ENCODE data around the gene FGF22. TPM values are rescaled to one million over a fixed set of nuclear protein-coding genes. Genes with fewer than 3 reads are reported as not detected.
A peak's percentile ranks its signal among the peaks of the same experiment; 100 is the strongest.

Gene FGF22
- total and polyA plus RNA-seq, 2 donors (not counting 1 experiment from before 2014, with no cell fraction given), result 0.34 to 2.9 TPM

DNA sequence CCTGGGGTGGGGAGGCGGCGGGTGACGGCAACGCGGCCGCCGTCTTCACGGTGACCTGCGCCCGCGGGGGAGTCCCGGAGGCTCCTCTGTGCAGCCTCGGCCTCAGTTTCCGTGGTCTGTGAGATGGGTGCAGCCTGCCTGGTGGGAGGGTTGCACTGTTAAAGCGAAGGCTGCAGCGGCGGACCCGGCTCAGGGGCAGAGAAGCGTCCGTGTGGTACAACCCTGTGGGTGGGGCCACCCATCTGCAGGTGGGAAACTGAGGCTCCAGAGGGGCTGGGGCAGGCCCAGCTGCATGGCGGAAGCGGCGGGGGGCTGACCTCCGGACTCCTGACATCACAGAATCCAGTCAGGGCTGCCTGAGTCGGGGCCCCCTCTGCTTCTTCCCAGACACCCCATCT lies 481 bp downstream of the FGF22 start:
- peak overlapping the region; percentile 60 for H2AFZ ChIP-seq (ENCODE audit: insufficient read depth, low read depth, low read length, poor library complexity, severe bottlenecking)
- intact Hi-C loops (cut with micrococcal nuclease), result no loop called here
- H3K27ac Mint-ChIP-seq, result peak overlapping the region; percentile 10
- peak overlapping the region; percentile 39 for H3K4me3 Mint-ChIP-seq
- 41% methylated on average over 24 of the region's 25 CpGs for WGBS (ENCODE audit: insufficient coverage)
- H3K4me2 ChIP-seq (replicated peaks; ENCODE audit: low read depth, low read length, poor library complexity, severe bottlenecking), result peak overlapping the region; percentile 79
- H3K27me3 Mint-ChIP-seq, result no peaks in the 10 kb centered on the region
- H3K79me2 ChIP-seq (ENCODE audit: control insufficient read depth, insufficient read depth, low read length), result no peaks in the 10 kb centered on the region
- peaks cover 0 to 2% (median 0%) of the 10 kb centered on the region in 4 experiments for H3K27me3 ChIP-seq (replicated peaks in 1 of 4; ENCODE audit: control extremely low read depth in 1 of 4, control insufficient read depth in 3 of 4, insufficient read depth in 4 of 4, low read length in 3 of 4)
- no peak overlapping the region for H3K27ac ChIP-seq (ENCODE audit: low read length in 2 of 2)
- H3K4me1 ChIP-seq (ENCODE audit: control insufficient read depth in 2 of 2, insufficient read depth in 2 of 2, low read length in 2 of 2), result peaks cover 12 to 39% of the 10 kb centered on the region in 2 donors
- H3K9ac ChIP-seq (ENCODE audit: low read length), result peak overlapping the region; percentile 53
- H3K9me3 Mint-ChIP-seq (ENCODE audit: insufficient read depth), result no peaks in the 10 kb centered on the region
- TF ChIP-seq CTCF (IDR thresholded peaks at IDR 0.05) (no peak), EZH2 (IDR thresholded peaks at IDR 0.05; ENCODE audit: borderline replicate concordance, insufficient read depth, low read depth, low read length, poor library complexity, severe bottlenecking) (no peak)
- ATAC-seq (ENCODE audit: low read depth) (no peak), DNase-seq (no peak)
- ChIA-PET CTCF (no interaction called here), POLR2A (no interaction called here)
- peaks cover 24% of the 10 kb centered on the region for H3K4me1 Mint-ChIP-seq
- peaks cover 0 to 7% of the 10 kb centered on the region in 2 experiments for H3K36me3 ChIP-seq (replicated peaks in 1 of 2; ENCODE audit: control extremely low read depth in 1 of 2, control insufficient read depth in 1 of 2, extremely low read depth in 1 of 2, insufficient read depth in 2 of 2, low read length in 1 of 2)
- H3K4me3 ChIP-seq (ENCODE audit: control extremely low read depth in 1 of 5, extremely low read depth in 1 of 5, insufficient read depth in 1 of 5, low read depth in 2 of 5, low read length in 4 of 5), result peak overlapping the region in 3 of 5 experiments; percentile 29 to 44 (median 42)
- H4K20me1 ChIP-seq (ENCODE audit: control insufficient read depth, insufficient read depth, low read length, poor library complexity, severe bottlenecking), result peaks cover 21% of the 10 kb centered on the region
- peaks cover 0 to 6% (median 0%) of the 10 kb centered on the region in 3 donors for H3K9me3 ChIP-seq (ENCODE audit: control extremely low read depth in 1 of 3, control insufficient read depth in 2 of 3, insufficient read depth in 1 of 3, low read length in 2 of 3)

DNA sequence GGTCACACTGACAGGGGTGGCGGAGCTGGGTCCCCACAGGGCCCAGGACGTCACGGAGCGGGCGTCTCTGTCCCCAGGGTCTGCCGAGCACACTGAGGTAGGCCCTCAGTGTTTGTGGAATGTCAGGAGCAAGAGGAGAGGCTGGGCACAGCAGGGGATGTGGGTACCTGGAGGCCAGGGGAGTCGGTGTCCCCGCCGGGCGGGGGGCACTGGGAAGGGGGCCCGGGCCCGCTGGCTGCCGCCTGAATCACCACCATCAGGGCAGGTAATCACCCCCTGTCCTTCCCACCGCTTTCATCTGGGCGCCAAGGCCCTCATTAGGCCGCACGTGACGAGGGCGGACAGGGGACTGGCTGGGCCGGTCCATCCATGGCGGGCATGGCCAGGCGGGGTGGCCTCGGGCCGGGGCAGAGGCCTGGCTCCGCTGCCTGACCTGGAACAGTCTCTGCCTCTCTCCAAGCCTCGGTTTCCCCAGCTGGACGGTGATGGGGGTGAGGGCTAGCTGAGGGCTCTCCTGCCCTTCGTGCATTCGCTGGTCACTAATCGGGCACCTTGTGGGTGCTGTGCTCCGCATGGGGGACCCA lies 1.0 kb downstream of the FGF22 start:
- H3K9me3 ChIP-seq (ENCODE audit: control extremely low read depth in 1 of 3, control insufficient read depth in 2 of 3, insufficient read depth in 1 of 3, low read length in 2 of 3), result peaks cover 0 to 6% (median 0%) of the 10 kb centered on the region in 3 donors
- H3K27ac Mint-ChIP-seq, result no peak overlapping the region
- no peak overlapping the region for H3K9ac ChIP-seq (ENCODE audit: low read length)
- peak overlapping the region; percentile 10 for H3K4me3 Mint-ChIP-seq
- 91% methylated on average over 26 of the region's 31 CpGs for WGBS (ENCODE audit: insufficient coverage)
- H2AFZ ChIP-seq (ENCODE audit: insufficient read depth, low read depth, low read length, poor library complexity, severe bottlenecking), result no peak overlapping the region
- H3K4me3 ChIP-seq (ENCODE audit: control extremely low read depth in 1 of 5, extremely low read depth in 1 of 5, insufficient read depth in 1 of 5, low read depth in 2 of 5, low read length in 4 of 5), result no peak overlapping the region
- H3K27ac ChIP-seq (ENCODE audit: low read length in 2 of 2), result no peak overlapping the region
- intact Hi-C loops (cut with micrococcal nuclease), result no loop called here
- DNase-seq (no peak), ATAC-seq (ENCODE audit: low read depth) (no peak)
- H3K4me1 ChIP-seq (ENCODE audit: control insufficient read depth in 2 of 2, insufficient read depth in 2 of 2, low read length in 2 of 2), result peaks cover 12 to 39% of the 10 kb centered on the region in 2 donors
- CTCF ChIA-PET, result no interaction called here
- H3K36me3 ChIP-seq (replicated peaks in 1 of 2; ENCODE audit: control extremely low read depth in 1 of 2, control insufficient read depth in 1 of 2, extremely low read depth in 1 of 2, insufficient read depth in 2 of 2, low read length in 1 of 2), result peaks cover 0 to 8% of the 10 kb centered on the region in 2 experiments
- H4K20me1 ChIP-seq (ENCODE audit: control insufficient read depth, insufficient read depth, low read length, poor library complexity, severe bottlenecking), result peaks cover 25% of the 10 kb centered on the region
- no peaks in the 10 kb centered on the region for H3K79me2 ChIP-seq (ENCODE audit: control insufficient read depth, insufficient read depth, low read length)
- H3K4me2 ChIP-seq (replicated peaks; ENCODE audit: low read depth, low read length, poor library complexity, severe bottlenecking), result peak overlapping the region; percentile 79
- POLR2A ChIA-PET, result interaction anchor here (0.6 kb wide), 1 partner anchor 43 kb away, joined by 3 read pairs; no protein-coding TSS in a partner anchor
- no peaks in the 10 kb centered on the region for H3K27me3 Mint-ChIP-seq
- H3K4me1 Mint-ChIP-seq, result peaks cover 24% of the 10 kb centered on the region
- no peaks in the 10 kb centered on the region for H3K9me3 Mint-ChIP-seq (ENCODE audit: insufficient read depth)
- TF ChIP-seq CTCF (IDR thresholded peaks at IDR 0.05) (no peak), EZH2 (IDR thresholded peaks at IDR 0.05; ENCODE audit: borderline replicate concordance, insufficient read depth, low read depth, low read length, poor library complexity, severe bottlenecking) (no peak)
- H3K27me3 ChIP-seq (replicated peaks in 1 of 4; ENCODE audit: control extremely low read depth in 1 of 4, control insufficient read depth in 3 of 4, insufficient read depth in 4 of 4, low read length in 3 of 4), result peaks cover 0 to 2% (median 0%) of the 10 kb centered on the region in 4 experiments

Measured in B cell (primary cell).